HL-60 (cell line): Measurements from ENCODE around the gene BMP7.

Source experiments
- POLR2AphosphoS5 ChIP-seq: IDR thresholded peaks from 2 replicates; pipeline ENCODE4 v1.6.1; 2012; ENCODE audit warnings: low read depth
- REST ChIP-seq: IDR thresholded peaks from 2 replicates; pipeline ENCODE4 v1.6.1; 2012; ENCODE audit warnings: low read depth; ENCODE audit not compliant: insufficient replicate concordance
- SPI1 ChIP-seq: IDR thresholded peaks from 2 replicates; pipeline ENCODE4 v1.6.1; 2012; ENCODE audit warnings: low read depth, mild to moderate bottlenecking, borderline replicate concordance
- TF ChIP-seq, protein P1 (sequence below): IDR thresholded peaks from one replicate; pipeline ENCODE4 v1.5.1; 2011; ENCODE audit warnings: low read length, control low read depth, inconsistent platforms; ENCODE audit not compliant: insufficient read depth

- TF ChIP-seq REST (no peak), POLR2AphosphoS5 (no peak), SPI1 (no peak)
- TF ChIP-seq, protein P1, sequence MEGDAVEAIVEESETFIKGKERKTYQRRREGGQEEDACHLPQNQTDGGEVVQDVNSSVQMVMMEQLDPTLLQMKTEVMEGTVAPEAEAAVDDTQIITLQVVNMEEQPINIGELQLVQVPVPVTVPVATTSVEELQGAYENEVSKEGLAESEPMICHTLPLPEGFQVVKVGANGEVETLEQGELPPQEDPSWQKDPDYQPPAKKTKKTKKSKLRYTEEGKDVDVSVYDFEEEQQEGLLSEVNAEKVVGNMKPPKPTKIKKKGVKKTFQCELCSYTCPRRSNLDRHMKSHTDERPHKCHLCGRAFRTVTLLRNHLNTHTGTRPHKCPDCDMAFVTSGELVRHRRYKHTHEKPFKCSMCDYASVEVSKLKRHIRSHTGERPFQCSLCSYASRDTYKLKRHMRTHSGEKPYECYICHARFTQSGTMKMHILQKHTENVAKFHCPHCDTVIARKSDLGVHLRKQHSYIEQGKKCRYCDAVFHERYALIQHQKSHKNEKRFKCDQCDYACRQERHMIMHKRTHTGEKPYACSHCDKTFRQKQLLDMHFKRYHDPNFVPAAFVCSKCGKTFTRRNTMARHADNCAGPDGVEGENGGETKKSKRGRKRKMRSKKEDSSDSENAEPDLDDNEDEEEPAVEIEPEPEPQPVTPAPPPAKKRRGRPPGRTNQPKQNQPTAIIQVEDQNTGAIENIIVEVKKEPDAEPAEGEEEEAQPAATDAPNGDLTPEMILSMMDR: no peak
Measured at GRCh38 chr20:57251344-57251743, 15.1 kb downstream of the BMP7 start.
